Panc1 (cell line): ENCODE data around the gene NRAS.

Experiments
- CTCF ChIP-seq: fragments of 450-650 bp; IDR thresholded peaks from 2 replicates; pipeline ENCODE4 v1.5.1; 2017; ENCODE audit warnings: mild to moderate bottlenecking
- POLR2AphosphoS5 ChIP-seq: IDR thresholded peaks from 2 replicates; pipeline ENCODE4 v1.6.1; 2012; ENCODE audit warnings: mild to moderate bottlenecking, low read depth, low read length, moderate library complexity
- SIN3A ChIP-seq: IDR thresholded peaks from 2 replicates; pipeline ENCODE4 v1.6.1; 2012; ENCODE audit warnings: low read depth, mild to moderate bottlenecking, low read length, moderate library complexity, borderline replicate concordance; ENCODE audit not compliant: insufficient read depth
- TCF7L2 ChIP-seq: IDR thresholded peaks from 2 replicates; pipeline ENCODE4 v1.6.1; 2011; ENCODE audit warnings: mild to moderate bottlenecking, low read depth, low read length, inconsistent platforms
- TF ChIP-seq, protein P1 (sequence below), 2 experiments: IDR thresholded peaks; 2 replicates each; pipeline ENCODE4 v1.6.1; 2011 to 2012; ENCODE audit warnings: low read depth in 2 of 2, control low read depth in 1 of 2, low read length in 1 of 2, mild to moderate bottlenecking in 1 of 2, moderate library complexity in 1 of 2; ENCODE audit not compliant: insufficient read depth in 1 of 2

GRCh38 chr1:114671011-114671938, 45.3 kb downstream of the NRAS start:
- peak; percentile 58 for TF ChIP-seq CTCF
- TF ChIP-seq, protein P1, sequence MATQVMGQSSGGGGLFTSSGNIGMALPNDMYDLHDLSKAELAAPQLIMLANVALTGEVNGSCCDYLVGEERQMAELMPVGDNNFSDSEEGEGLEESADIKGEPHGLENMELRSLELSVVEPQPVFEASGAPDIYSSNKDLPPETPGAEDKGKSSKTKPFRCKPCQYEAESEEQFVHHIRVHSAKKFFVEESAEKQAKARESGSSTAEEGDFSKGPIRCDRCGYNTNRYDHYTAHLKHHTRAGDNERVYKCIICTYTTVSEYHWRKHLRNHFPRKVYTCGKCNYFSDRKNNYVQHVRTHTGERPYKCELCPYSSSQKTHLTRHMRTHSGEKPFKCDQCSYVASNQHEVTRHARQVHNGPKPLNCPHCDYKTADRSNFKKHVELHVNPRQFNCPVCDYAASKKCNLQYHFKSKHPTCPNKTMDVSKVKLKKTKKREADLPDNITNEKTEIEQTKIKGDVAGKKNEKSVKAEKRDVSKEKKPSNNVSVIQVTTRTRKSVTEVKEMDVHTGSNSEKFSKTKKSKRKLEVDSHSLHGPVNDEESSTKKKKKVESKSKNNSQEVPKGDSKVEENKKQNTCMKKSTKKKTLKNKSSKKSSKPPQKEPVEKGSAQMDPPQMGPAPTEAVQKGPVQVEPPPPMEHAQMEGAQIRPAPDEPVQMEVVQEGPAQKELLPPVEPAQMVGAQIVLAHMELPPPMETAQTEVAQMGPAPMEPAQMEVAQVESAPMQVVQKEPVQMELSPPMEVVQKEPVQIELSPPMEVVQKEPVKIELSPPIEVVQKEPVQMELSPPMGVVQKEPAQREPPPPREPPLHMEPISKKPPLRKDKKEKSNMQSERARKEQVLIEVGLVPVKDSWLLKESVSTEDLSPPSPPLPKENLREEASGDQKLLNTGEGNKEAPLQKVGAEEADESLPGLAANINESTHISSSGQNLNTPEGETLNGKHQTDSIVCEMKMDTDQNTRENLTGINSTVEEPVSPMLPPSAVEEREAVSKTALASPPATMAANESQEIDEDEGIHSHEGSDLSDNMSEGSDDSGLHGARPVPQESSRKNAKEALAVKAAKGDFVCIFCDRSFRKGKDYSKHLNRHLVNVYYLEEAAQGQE (IDR thresholded peaks at IDR 0.05; ENCODE audit: insufficient read depth in 1 of 2, low read depth in 2 of 2, low read length in 1 of 2): no peak
- peak; percentile 72; the same call in 1 of the 2 replicates for TF ChIP-seq TCF7L2
- TF ChIP-seq SIN3A: no peak
- TF ChIP-seq POLR2AphosphoS5: no peak
